Right atrium auricular region (tissue), 2 donors: Measurements from ENCODE around the gene CROCC2. TPM values are rescaled to one million over a fixed set of nuclear protein-coding genes. Genes with fewer than 3 reads are reported as not detected.

Experiments used
- DNase-seq: peaks from one replicate; pipeline ENCODE4 v3.0.0-alpha.2; 2019; ENCODE audit warnings: low spot score
- H3K27ac ChIP-seq, 2 donors: fragments of 200-600 bp; sonication (generic); 1 replicate in 1 of 2; 2 replicates in 1 of 2; pipeline ENCODE4 v1.5.1; 2016 to 2019
- H3K27me3 ChIP-seq, 2 donors: fragments of 200-600 bp; sonication (generic); one replicate each; pipeline versions ENCODE4 v1.5.1 to v1.6.0; 2017 to 2019
- H3K36me3 ChIP-seq: fragments of 200-600 bp; sonication (generic); one replicate; pipeline ENCODE4 v1.5.1; 2016
- H3K4me1 ChIP-seq, 2 donors: fragments of 200-600 bp; sonication (generic); one replicate each; pipeline versions ENCODE4 v1.5.1 to v1.6.0; 2017 to 2019
- H3K4me3 ChIP-seq, 2 donors: fragments of 200-600 bp; sonication (generic); 1 replicate in 1 of 2; 2 replicates in 1 of 2; pipeline ENCODE4 v1.5.1; 2017 to 2019; ENCODE audit warnings: mild to moderate bottlenecking in 1 of 2, moderate library complexity in 1 of 2
- H3K9me3 ChIP-seq, 2 donors: fragments of 200-600 bp; sonication (generic); one replicate each; pipeline ENCODE4 v1.5.1; 2019
- total RNA-seq, 2 donors: library from RNA; depleted of rRNA; stranded (reverse); fragments of >200 nt; gene quantifications; one replicate each; pipeline ENCODE4 v1.1.0, GENCODE V29; 2016
- TF ChIP-seq, protein P1 (sequence below), 2 donors: fragments of 200-600 bp; sonication (generic); IDR thresholded peaks; one replicate each; pipeline ENCODE4 v1.5.1; 2019; ENCODE audit warnings: antibody characterized with exemption in 2 of 2

CROCC2 gene
- total RNA-seq, 2 donors from 2014 or later = not detected

DNA sequence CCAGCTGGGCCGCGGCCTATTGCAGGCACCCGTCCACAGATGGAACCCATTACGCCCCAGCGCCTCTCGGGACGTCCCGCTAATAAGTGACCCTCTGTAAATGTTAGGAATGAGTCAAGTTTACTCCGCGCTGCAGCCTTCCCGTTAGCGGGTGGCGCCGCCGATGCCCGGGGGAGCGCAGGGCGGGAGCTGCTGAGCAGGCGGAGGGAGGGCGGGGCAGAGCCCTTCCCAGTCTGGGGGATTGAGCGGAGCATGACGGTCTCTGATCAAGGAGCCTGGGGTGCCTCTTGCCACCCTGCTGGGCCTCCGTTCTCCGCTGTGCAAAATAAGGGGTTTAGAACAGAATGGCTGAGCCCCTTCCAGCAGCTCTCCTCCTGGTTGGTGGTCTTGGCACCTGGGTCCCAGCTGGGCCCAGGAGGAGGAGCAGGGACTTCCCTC is 10.5 kb downstream of the CROCC2 start:
- Histone ChIP-seq H3K4me1 (peaks cover 0 to 51% of the 10 kb centered on the region in 2 donors), H3K4me3 (no peak overlapping the region), H3K9me3 (no peaks in the 10 kb centered on the region), H3K27me3 (peaks cover 0 to 4% of the 10 kb centered on the region in 2 donors), H3K36me3 (no peaks in the 10 kb centered on the region), H3K27ac (no peak overlapping the region)
- peak; percentile 89 for DNase-seq
- TF ChIP-seq, protein P1, sequence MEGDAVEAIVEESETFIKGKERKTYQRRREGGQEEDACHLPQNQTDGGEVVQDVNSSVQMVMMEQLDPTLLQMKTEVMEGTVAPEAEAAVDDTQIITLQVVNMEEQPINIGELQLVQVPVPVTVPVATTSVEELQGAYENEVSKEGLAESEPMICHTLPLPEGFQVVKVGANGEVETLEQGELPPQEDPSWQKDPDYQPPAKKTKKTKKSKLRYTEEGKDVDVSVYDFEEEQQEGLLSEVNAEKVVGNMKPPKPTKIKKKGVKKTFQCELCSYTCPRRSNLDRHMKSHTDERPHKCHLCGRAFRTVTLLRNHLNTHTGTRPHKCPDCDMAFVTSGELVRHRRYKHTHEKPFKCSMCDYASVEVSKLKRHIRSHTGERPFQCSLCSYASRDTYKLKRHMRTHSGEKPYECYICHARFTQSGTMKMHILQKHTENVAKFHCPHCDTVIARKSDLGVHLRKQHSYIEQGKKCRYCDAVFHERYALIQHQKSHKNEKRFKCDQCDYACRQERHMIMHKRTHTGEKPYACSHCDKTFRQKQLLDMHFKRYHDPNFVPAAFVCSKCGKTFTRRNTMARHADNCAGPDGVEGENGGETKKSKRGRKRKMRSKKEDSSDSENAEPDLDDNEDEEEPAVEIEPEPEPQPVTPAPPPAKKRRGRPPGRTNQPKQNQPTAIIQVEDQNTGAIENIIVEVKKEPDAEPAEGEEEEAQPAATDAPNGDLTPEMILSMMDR (IDR thresholded peaks at IDR 0.05) = no peak

GRCh38 chr2:240917009-240917683 is 11.0 kb downstream of the CROCC2 start:
- Histone ChIP-seq H3K9me3 (no peaks in the 10 kb centered on the region), H3K27me3 (peaks cover 0 to 4% of the 10 kb centered on the region in 2 donors), H3K4me3 (no peak overlapping the region), H3K4me1 (peaks cover 0 to 51% of the 10 kb centered on the region in 2 donors), H3K27ac (no peak overlapping the region), H3K36me3 (no peaks in the 10 kb centered on the region)
- DNase-seq = no peak
- TF ChIP-seq, protein P1 (IDR thresholded peaks at IDR 0.05) = no peak

- H3K27ac ChIP-seq = no peak overlapping the region
- no peak overlapping the region for H3K4me3 ChIP-seq
- TF ChIP-seq, protein P1 (IDR thresholded peaks at IDR 0.05) = no peak
- peaks cover 0 to 50% of the 10 kb centered on the region in 2 donors for H3K4me1 ChIP-seq
- H3K9me3 ChIP-seq = no peaks in the 10 kb centered on the region
- peaks cover 0 to 4% of the 10 kb centered on the region in 2 donors for H3K27me3 ChIP-seq
- DNase-seq = peak; percentile 58
- no peaks in the 10 kb centered on the region for H3K36me3 ChIP-seq
These were observed 11.6 kb downstream of the CROCC2 start for GRCh38 chr2:240917684-240918257.

- peak; percentile 42 for DNase-seq
- Histone ChIP-seq H3K27me3 (peaks cover 0 to 4% of the 10 kb centered on the region in 2 donors), H3K9me3 (no peaks in the 10 kb centered on the region), H3K4me1 (peaks cover 0 to 43% of the 10 kb centered on the region in 2 donors), H3K4me3 (no peak overlapping the region), H3K27ac (no peak overlapping the region), H3K36me3 (no peaks in the 10 kb centered on the region)
- TF ChIP-seq, protein P1 (IDR thresholded peaks at IDR 0.05) = no peak
These were observed 12.3 kb downstream of the CROCC2 start for GRCh38 chr2:240918258-240919091.

DNA sequence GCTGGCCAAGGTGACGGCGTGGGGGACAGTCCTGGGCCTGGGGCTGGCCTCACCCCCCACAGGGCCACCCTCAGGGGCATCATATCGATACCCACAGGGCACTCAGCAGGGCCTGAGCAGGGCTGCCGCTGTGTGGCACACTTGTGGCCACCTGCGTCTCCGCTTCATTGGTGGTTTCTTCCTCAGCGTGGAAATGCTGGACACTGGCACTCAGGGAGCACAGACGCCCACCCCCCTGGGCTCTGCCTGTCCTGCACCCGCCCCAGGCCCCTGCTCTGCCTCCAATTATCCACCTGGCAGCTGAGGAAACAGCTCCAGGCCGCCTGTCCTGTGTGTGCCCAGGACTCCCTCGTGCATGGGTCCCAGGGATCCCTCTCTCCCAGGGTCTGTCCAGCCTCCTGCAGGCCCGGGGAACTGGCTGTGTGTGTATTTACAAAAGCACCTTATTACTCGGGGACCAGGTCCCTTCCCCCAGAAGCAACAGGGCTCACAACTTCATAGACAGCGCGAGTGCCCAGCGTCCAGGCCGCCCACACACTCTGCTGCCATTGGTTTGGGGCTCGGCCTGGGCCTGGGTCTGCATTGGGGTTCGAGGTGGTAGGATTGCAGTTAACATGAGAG is 13.1 kb downstream of the CROCC2 start:
- H3K4me3 ChIP-seq = no peak overlapping the region
- H3K36me3 ChIP-seq = no peaks in the 10 kb centered on the region
- no peaks in the 10 kb centered on the region for H3K9me3 ChIP-seq
- H3K27me3 ChIP-seq = peaks cover 0 to 4% of the 10 kb centered on the region in 2 donors
- H3K27ac ChIP-seq = no peak overlapping the region
- TF ChIP-seq, protein P1 (IDR thresholded peaks at IDR 0.05) = no peak
- H3K4me1 ChIP-seq = peaks cover 0 to 35% of the 10 kb centered on the region in 2 donors
- DNase-seq = peak; percentile 53
